HepG2 (cell line): ENCODE results near the gene SNX15. TPM values are rescaled to one million over a fixed set of nuclear protein-coding genes. Genes with fewer than 3 reads are reported as not detected.

ENCODE experiments used
- AGO2 ChIP-seq: fragments of 200-400 bp; formaldehyde crosslinking; optimal IDR thresholded peaks from 2 replicates; pipeline ENCODE3; 2017; ENCODE audit warnings: mild to moderate bottlenecking, low read depth, low read length, moderate library complexity
- ARHGAP35 ChIP-seq: sonication (generic); formaldehyde crosslinking; IDR thresholded peaks from 2 replicates; pipeline ENCODE4 v1.9.0; 2022; ENCODE audit warnings: mild to moderate bottlenecking, inconsistent platforms, moderate library complexity, missing genetic modification reagents, borderline replicate concordance
- ATF7 ChIP-seq, 2 experiments: fragments of 450-650 bp in 1 of 2; sonication (generic) in 1 of 2; formaldehyde crosslinking in 1 of 2; IDR thresholded peaks; 2 replicates each; pipeline versions ENCODE4 v1.4.0 to v1.6.1; 2016 to 2020; ENCODE audit warnings: antibody characterized with exemption in 1 of 2, mild to moderate bottlenecking in 1 of 2, missing genetic modification reagents in 1 of 2
- GZF1 ChIP-seq: sonication (generic); formaldehyde crosslinking; IDR thresholded peaks from 2 replicates; pipeline ENCODE4 v1.5.1; 2020; ENCODE audit warnings: mild to moderate bottlenecking, missing genetic modification reagents
- HMGXB3 ChIP-seq: sonication (generic); formaldehyde crosslinking; IDR thresholded peaks from 2 replicates; pipeline ENCODE4 v1.4.0; 2020; ENCODE audit warnings: missing genetic modification reagents, borderline replicate concordance
- KDM3A ChIP-seq: IDR thresholded peaks from 2 replicates; pipeline ENCODE4 v1.6.1; 2018; ENCODE audit warnings: low read depth, missing compliant biosample characterization
- NFE2 ChIP-seq: sonication (generic); formaldehyde crosslinking; IDR thresholded peaks from 2 replicates; pipeline ENCODE4 v1.4.0; 2020; ENCODE audit warnings: missing genetic modification reagents
- PAF1 ChIP-seq: IDR thresholded peaks from 2 replicates; pipeline ENCODE4 v1.6.1; 2016; ENCODE audit warnings: missing genetic modification reagents, missing compliant biosample characterization
- STAT6 ChIP-seq: sonication (generic); formaldehyde crosslinking; IDR thresholded peaks from 2 replicates; pipeline ENCODE4 v1.4.0; 2020; ENCODE audit warnings: missing genetic modification reagents, mild to moderate bottlenecking, borderline replicate concordance
- TBX3 ChIP-seq: fragments of 450-650 bp; IDR thresholded peaks from 2 replicates; pipeline ENCODE4 v1.6.1; 2017; ENCODE audit warnings: antibody characterized with exemption, mild to moderate bottlenecking, inconsistent platforms, borderline replicate concordance
- TEAD3 ChIP-seq: optimal IDR thresholded peaks from 2 replicates; pipeline ENCODE3; 2016; ENCODE audit warnings: borderline replicate concordance
- TSC22D2 ChIP-seq: sonication (generic); formaldehyde crosslinking; IDR thresholded peaks from 2 replicates; pipeline ENCODE4 v1.5.1; 2020; ENCODE audit warnings: missing genetic modification reagents, mild to moderate bottlenecking, borderline replicate concordance
- ZHX1 ChIP-seq: sonication (generic); formaldehyde crosslinking; IDR thresholded peaks from 2 replicates; pipeline ENCODE4 v1.8.1; 2022; ENCODE audit warnings: low read depth, mild to moderate bottlenecking, missing genetic modification reagents
- ZNF121 ChIP-seq: sonication (generic); formaldehyde crosslinking; IDR thresholded peaks from 2 replicates; pipeline ENCODE4 v1.5.0; 2020; ENCODE audit warnings: mild to moderate bottlenecking, missing genetic modification reagents
- ZNF292 ChIP-seq: sonication (generic); formaldehyde crosslinking; IDR thresholded peaks from 2 replicates; pipeline ENCODE4 v1.8.1; 2022; ENCODE audit warnings: mild to moderate bottlenecking, low read depth, missing genetic modification reagents, borderline replicate concordance
- ZNF772 ChIP-seq: sonication (generic); formaldehyde crosslinking; IDR thresholded peaks from 2 replicates; pipeline ENCODE4 v1.5.0; 2020; ENCODE audit warnings: mild to moderate bottlenecking, missing genetic modification reagents
- polyA plus RNA-seq, 8 experiments: library from polyadenylated mRNA; depleted of rRNA in 3 of 8; stranded (reverse) in 7 of 8; unstranded in 1 of 8; fragments of >200 nt; fragmentation: Illumina TruSeq in 4 of 8; extraction: Trizol in 4 of 8; gene quantifications; 2 replicates each; pipeline versions ENCODE4 v1.2.1 to v1.2.3, GENCODE V29; 2011 to 2016; ENCODE audit warnings: low read depth in 4 of 8, missing spikeins in 1 of 8, mixed read lengths in 1 of 8; ENCODE audit not compliant: insufficient read depth in 1 of 8
- total RNA-seq, 5 experiments: library from RNA; depleted of rRNA; stranded (reverse); fragments of >200 nt; fragmentation: Illumina TruSeq; extraction: Trizol; gene quantifications; 2 replicates each; pipeline ENCODE4 v1.2.3, GENCODE V29; 2016; ENCODE audit warnings: low read depth in 1 of 5
- TF ChIP-seq, protein P1 (sequence below): sonication (generic); formaldehyde crosslinking; conservative IDR thresholded peaks from 2 replicates; pipeline ENCODE4 v1.4.0; 2020; ENCODE audit warnings: missing genetic modification reagents

The SNX15 gene
- total and polyA plus RNA-seq, 2 of the 13 experiments (the other 11 are each of a cell fraction or from before 2014, with no cell fraction given), result 19.1 to 22.6 TPM

DNA sequence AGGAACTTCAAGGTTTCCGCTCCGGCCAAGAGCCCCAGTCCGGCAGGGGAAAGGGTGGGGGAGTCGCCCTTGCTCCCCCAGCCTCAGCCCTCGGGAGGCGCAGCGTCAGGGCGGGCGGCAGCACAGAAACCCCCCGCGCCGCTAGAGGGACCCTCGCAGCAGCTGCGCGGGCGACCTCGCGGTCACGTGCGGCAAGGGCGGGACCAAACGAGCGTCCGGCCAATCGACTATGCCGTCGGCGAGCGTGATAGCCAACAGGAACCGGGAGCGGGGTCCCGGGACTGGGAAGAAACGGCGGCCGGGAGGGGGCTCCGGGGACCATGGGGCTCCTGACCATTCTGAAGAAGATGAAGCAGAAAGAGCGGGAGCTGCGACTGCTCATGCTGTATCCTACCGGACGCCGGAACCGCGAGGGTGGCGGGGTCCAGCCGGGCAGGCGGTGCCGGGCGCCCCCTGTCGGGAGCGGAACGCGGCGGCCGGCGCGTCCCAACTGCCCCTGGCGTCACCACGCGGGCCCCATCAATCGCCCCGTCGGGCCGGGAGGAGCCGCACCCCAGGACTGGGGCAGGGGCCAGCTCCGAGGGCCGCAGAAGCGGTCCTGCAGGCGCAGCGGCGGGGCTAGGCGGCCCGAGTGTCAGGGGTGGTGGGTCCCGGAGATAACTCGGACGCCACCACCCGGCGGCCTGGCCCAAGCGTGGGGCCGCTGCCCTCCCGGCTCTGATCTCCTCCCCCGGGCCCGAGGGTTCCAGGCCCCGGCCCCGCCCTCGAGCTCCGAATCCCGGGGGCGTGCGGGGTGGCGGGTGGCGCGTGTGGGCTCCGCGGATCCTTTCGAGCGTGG lies 13.1 kb upstream of the SNX15 start, which contains the start of gene ARL2 (continued):
- TF ChIP-seq NFE2 (CRISPR knock-in tag) (no peak), ZNF121 (CRISPR knock-in tag) (no peak), ZHX1 (peak; percentile 17; the same call in 1 of the 2 replicates), TSC22D2 (peak; percentile 57; the same call in 1 of the 2 replicates), TEAD3 (CRISPR knock-in tag) (no peak), HMGXB3 (CRISPR knock-in tag) (no peak; the same call in 1 of the 2 replicates), KDM3A (CRISPR knock-in tag) (no peak), TBX3 (no peak; the same call in 1 of the 2 replicates), PAF1 (CRISPR knock-in tag) (no peak), AGO2 (peak; percentile 47), GZF1 (CRISPR knock-in tag) (no peak), ATF7 (IDR thresholded peaks at IDR 0.05) (no peak), ATF7 (CRISPR knock-in tag; IDR thresholded peaks at IDR 0.05) (peak; percentile 53), STAT6 (CRISPR knock-in tag) (no peak; the same call in 1 of the 2 replicates), ZNF772 (CRISPR knock-in tag) (no peak), ZNF292 (no peak), ARHGAP35 (no peak; the same call in 1 of the 2 replicates)
- TF ChIP-seq, protein P1, sequence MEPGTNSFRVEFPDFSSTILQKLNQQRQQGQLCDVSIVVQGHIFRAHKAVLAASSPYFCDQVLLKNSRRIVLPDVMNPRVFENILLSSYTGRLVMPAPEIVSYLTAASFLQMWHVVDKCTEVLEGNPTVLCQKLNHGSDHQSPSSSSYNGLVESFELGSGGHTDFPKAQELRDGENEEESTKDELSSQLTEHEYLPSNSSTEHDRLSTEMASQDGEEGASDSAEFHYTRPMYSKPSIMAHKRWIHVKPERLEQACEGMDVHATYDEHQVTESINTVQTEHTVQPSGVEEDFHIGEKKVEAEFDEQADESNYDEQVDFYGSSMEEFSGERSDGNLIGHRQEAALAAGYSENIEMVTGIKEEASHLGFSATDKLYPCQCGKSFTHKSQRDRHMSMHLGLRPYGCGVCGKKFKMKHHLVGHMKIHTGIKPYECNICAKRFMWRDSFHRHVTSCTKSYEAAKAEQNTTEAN (CRISPR knock-in tag), result 0 out of 2 replicates have a peak, but pooled peaks have one; percentile 51
